ENCODE measurements around the gene POM121L2. TPM values are rescaled to one million over a fixed set of nuclear protein-coding genes. Genes with fewer than 3 reads are reported as not detected.
A peak's percentile ranks its signal among the peaks of the same experiment; 100 is the strongest.
"Not testable (repeated sequence)": the region's sequence is repeated elsewhere in the genome, so short reads cannot be mapped to it uniquely, and the experiment has no call there.

POM121L2 gene
- total and polyA plus RNA-seq, 5 experiments from 2014 or later: not detected

DNA sequence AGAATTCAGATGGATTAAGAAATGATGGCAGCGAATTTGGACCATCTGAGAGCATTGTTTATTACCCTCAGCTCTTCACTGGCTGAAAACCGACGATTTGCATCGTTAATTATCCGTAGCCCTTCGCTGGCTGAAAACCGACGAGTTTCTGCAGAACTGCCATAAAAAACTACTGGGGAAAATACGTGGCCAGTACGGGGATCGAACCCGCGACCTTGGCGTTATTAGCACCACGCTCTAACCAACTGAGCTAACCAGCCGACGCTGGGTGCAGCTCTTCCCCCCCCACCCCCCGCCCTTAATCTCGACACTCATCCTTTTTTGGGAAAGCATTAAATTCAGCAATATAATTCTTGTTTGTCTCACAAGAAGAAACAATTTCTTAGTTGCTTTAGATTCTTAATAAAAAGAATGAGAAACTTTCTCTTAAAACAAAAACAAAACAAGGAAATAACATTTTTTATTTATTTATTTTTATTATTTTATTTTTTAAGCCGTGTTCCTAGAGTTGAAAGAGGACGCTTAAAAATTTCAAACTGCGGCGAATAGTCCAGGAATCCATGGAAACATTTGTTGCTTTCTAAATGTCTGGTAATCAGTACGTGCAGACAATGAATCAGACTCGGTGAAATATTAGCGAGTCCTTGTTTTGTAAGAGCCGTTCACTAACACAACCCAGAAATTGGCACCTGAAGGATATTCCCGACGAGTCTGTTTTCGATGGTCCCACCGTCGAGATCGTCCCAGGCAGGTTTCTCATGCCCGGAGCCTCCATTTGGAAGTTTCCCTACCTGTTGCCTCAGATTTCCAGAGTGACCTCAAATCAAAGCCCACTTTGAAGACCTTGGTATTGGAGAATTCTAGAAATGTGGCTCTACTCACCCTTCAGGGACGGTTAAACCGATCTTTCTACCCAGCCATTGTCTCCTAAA lies 36.8 kb downstream of the POM121L2 start:
- ATAC-seq (no peak), DNase-seq (no peak)
- Mint-ChIP-seq H3K9me3 (peaks cover 0 to 43% (median 23%) of the 10 kb centered on the region in 9 donors), H3K4me1 (peaks cover 0 to 6% (median 1%) of the 10 kb centered on the region in 4 donors), H3K27me3 (peaks cover 53 to 94% (median 73%) of the 10 kb centered on the region in 5 donors), H3K4me3 (no peak overlapping the region), H3K36me3 (peaks cover 2 to 25% (median 10%) of the 10 kb centered on the region in 3 donors), H3K27ac (no peak overlapping the region)
- POLR2A ChIA-PET: interaction anchor here (0.6 kb wide), 1 partner anchor 1101 kb away, joined by 4 read pairs; no protein-coding TSS in a partner anchor

GRCh38 chr6:27273783-27274182 lies 38.3 kb downstream of the POM121L2 start:
- no peak for DNase-seq
- Mint-ChIP-seq H3K27me3 (peaks cover 55 to 90% (median 67%) of the 10 kb centered on the region in 5 donors), H3K4me1 (no peaks in the 10 kb centered on the region), H3K4me3 (no peak overlapping the region), H3K9me3 (peaks cover 0 to 37% (median 21%) of the 10 kb centered on the region in 9 donors), H3K36me3 (peaks cover 2 to 16% (median 6%) of the 10 kb centered on the region in 3 donors), H3K27ac (no peak overlapping the region)
- ATAC-seq: no peak
- POLR2A ChIA-PET: no interaction called here

DNA sequence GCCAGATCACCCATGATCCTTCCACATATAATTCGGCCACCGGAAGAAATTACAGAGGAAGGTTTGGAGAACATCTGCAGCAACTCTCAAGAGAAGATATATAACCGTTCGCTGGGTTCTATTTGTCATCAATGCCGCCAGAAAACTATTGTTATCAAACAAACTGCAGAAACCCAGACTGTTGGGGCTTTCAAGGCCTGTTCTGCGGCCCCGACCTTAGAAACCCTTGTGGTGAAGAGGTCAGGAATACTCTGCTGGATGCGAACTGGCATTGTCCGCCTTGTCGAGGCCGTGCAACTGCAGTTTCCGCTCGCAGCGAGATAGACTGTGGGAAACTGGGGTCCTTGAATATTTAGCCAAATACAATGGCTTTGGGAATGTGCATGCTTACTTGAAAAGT lies 43.3 kb downstream of the POM121L2 start:
- no peak for ATAC-seq
- peaks cover 0 to 4% (median 2%) of the 10 kb centered on the region in 3 donors for H3K36me3 Mint-ChIP-seq
- POLR2A ChIA-PET: no interaction called here
- peaks cover 0 to 5% (median under 1%) of the 10 kb centered on the region in 4 donors for H3K4me1 Mint-ChIP-seq
- H3K27ac Mint-ChIP-seq: no peak overlapping the region
- H3K9me3 Mint-ChIP-seq: peaks cover 0 to 11% (median 0%) of the 10 kb centered on the region in 9 donors
- no peak overlapping the region for H3K4me3 Mint-ChIP-seq
- H3K27me3 Mint-ChIP-seq: peaks cover 41 to 88% (median 60%) of the 10 kb centered on the region in 5 donors
- no peak for DNase-seq

GRCh38 chr6:27267857-27268434 lies 44.1 kb downstream of the POM121L2 start:
- DNase-seq (no peak), ATAC-seq (no peak)
- H3K27me3 Mint-ChIP-seq: peaks cover 38 to 88% (median 61%) of the 10 kb centered on the region in 5 donors
- peak overlapping the region in 1 of 10 donors; percentile 39 for H3K4me3 Mint-ChIP-seq
- H3K36me3 Mint-ChIP-seq: peaks cover 0 to 4% (median 0%) of the 10 kb centered on the region in 3 donors
- peaks cover 0 to 5% (median under 1%) of the 10 kb centered on the region in 4 donors for H3K4me1 Mint-ChIP-seq
- POLR2A ChIA-PET: no interaction called here
- peaks cover 0 to 5% (median 0%) of the 10 kb centered on the region in 9 donors for H3K9me3 Mint-ChIP-seq
- no peak overlapping the region for H3K27ac Mint-ChIP-seq

- ATAC-seq, DNase-seq, H3K36me3 Mint-ChIP-seq, POLR2A ChIA-PET, H3K27ac Mint-ChIP-seq, H3K4me3 Mint-ChIP-seq, H3K4me1 Mint-ChIP-seq, H3K9me3 Mint-ChIP-seq: not testable (repeated sequence)
- peaks cover 32 to 88% (median 61%) of the 10 kb centered on the region in 5 donors for H3K27me3 Mint-ChIP-seq
These were observed 45.1 kb downstream of the POM121L2 start for GRCh38 chr6:27267003-27267402.

GRCh38 chr6:27263886-27264285 lies 48.2 kb downstream of the POM121L2 start:
- H3K9me3 Mint-ChIP-seq: peaks cover 0 to 18% (median 3%) of the 10 kb centered on the region in 9 donors
- no peak overlapping the region for H3K4me3 Mint-ChIP-seq
- ATAC-seq (no peak), DNase-seq (no peak)
- H3K27ac Mint-ChIP-seq: no peak overlapping the region
- POLR2A ChIA-PET: no interaction called here
- peaks cover 2 to 6% (median 5%) of the 10 kb centered on the region in 3 donors for H3K36me3 Mint-ChIP-seq
- peaks cover 0 to 5% (median 2%) of the 10 kb centered on the region in 4 donors for H3K4me1 Mint-ChIP-seq
- H3K27me3 Mint-ChIP-seq: peaks cover 30 to 93% (median 73%) of the 10 kb centered on the region in 5 donors

DNA sequence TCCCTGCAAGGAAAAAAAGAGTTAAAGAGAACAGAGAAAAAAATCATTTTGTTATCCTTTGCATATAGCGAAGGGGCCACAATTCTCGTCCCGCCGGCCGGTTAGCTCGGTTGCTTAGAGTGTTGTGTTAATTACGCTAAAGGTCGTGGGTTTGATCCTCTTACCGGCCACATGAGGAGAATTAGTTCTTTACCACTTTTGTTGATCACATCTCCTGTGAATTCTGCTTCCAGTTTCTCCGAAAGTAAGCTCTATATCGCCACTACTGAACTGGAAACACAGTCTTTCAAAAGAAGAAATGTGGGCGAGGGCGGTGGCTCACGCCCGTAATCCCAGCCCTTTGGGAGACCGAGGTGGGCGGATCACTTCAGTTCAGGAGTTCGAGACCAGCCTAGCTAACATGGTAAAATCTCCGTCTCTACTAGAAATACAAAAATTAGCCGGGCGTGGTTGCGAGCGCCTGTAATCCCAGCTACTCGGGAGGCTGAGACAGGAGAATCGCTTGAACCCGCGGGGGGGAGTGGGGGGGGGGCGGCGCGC lies 51.2 kb downstream of the POM121L2 start:
- ATAC-seq: no peak
- H3K4me1 Mint-ChIP-seq: peaks cover 0 to 2% (median 0%) of the 10 kb centered on the region in 4 donors
- H3K27ac Mint-ChIP-seq: no peak overlapping the region

DNA sequence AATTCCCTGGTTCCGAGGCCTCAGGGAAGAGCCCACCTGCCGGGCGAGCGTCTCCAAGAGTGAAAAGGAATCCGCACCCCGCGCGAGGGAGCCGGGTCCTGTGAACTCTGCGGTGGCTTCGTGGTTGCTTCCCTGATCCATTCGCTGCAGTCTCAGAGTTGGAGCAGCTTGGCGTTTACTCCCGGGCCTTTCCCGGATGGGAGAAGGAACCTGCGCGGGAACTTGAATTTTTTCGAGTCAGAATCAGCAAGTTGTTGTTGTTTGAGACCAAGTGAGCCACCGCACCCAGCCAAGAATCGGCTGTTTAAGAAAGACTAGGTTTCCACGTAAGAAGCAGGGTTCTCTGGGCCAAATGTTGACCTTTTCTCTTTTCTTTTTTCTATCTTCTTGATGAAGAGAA lies 51.7 kb downstream of the POM121L2 start:
- DNase-seq: no peak
- H3K27me3 Mint-ChIP-seq: peaks cover 39 to 88% (median 79%) of the 10 kb centered on the region in 5 donors
- peaks cover 3 to 6% (median 5%) of the 10 kb centered on the region in 3 donors for H3K36me3 Mint-ChIP-seq
- ATAC-seq: no peak
- no peak overlapping the region for H3K27ac Mint-ChIP-seq
- H3K4me1 Mint-ChIP-seq: peaks cover 0 to 2% (median 0%) of the 10 kb centered on the region in 4 donors
- POLR2A ChIA-PET: no interaction called here
- H3K4me3 Mint-ChIP-seq: no peak overlapping the region
- H3K9me3 Mint-ChIP-seq: peaks cover 0 to 29% (median 5%) of the 10 kb centered on the region in 9 donors

More for the DNA sequence above, 51.2 kb downstream of the POM121L2 start:
- POLR2A ChIA-PET: no interaction called here
- Mint-ChIP-seq H3K9me3 (peaks cover 0 to 29% (median 5%) of the 10 kb centered on the region in 9 donors), H3K27me3 (peaks cover 36 to 89% (median 73%) of the 10 kb centered on the region in 5 donors), H3K4me3 (no peak overlapping the region), H3K36me3 (peaks cover 3 to 6% (median 5%) of the 10 kb centered on the region in 3 donors)
- DNase-seq: no peak

Other genes with a start within 250 kb of the POM121L2 start
- under 1 TPM in 1 of 2 experiments, not detected in 1; 0.25 TPM for gene PRSS16, start 64.6 kb downstream of the POM121L2 start, total RNA-seq
- gene PRSS16, start 64.6 kb downstream of the POM121L2 start, polyA plus RNA-seq: 1 to 10 TPM in 1 of 3 donors, under 1 TPM in 1, not detected in 1; 0.57 to 1.0 TPM
- 1 to 10 TPM; 6.6 to 7.9 TPM for gene ZNF391, start 76.5 kb upstream of the POM121L2 start, total RNA-seq
- 1 to 10 TPM; 2.0 to 5.1 (median 3.4) TPM for gene ZNF391, start 76.5 kb upstream of the POM121L2 start, polyA plus RNA-seq
- 10 to 100 TPM; 10.4 to 10.8 TPM for gene ZNF184, start 160.8 kb upstream of the POM121L2 start, total RNA-seq
- gene ZNF184, start 160.8 kb upstream of the POM121L2 start, polyA plus RNA-seq: 1 to 10 TPM; 3.8 to 7.8 (median 7.8) TPM

Data from naive thymus-derived CD8-positive, alpha-beta T cell (primary cell).